ENCODE results near the gene MLLT1.

MLLT1 gene

DNA sequence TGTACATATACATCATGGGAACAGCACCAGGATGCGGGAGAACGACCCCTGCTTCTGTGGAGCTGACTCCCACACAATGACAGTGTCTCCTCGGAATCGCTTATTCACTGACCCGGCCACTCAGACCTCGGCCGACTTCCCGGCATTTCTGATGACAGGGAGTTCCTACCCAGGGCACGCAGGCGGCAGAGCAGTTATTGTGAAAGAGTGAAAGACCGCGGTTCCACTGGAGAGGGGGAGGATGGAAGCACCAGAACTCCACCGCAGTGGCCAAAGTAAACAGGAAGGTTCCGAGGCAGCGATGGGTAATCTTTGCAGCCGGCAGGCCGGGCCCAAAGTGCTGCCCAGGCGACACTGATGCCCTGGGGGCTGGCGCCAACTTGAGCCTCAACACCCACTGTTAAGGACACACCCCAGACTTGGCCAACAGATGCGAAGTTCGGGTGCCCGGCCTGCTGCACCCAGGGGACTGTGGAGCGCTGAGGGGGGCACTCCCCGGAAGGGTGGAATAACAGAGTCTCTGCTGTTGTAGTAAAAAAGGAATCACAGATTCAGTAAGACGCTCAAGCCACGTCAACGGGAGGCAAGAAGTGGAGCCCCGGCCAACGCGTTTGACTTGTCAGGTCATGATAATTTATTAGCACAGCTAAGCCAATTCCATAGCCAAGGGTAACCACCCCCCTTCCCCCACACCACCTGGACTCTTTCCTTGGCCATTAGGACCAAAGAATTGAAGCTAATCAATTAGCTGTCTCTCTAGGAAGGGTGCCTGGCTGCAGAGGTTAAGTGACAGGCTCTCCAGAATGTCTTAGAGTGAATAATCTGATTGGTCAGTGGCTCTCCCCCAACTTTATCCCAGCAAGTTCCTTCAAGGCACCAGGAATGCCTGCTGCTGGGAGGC lies 5.8 kb downstream of the MLLT1 start:
- no peak for DNase-seq

DNA sequence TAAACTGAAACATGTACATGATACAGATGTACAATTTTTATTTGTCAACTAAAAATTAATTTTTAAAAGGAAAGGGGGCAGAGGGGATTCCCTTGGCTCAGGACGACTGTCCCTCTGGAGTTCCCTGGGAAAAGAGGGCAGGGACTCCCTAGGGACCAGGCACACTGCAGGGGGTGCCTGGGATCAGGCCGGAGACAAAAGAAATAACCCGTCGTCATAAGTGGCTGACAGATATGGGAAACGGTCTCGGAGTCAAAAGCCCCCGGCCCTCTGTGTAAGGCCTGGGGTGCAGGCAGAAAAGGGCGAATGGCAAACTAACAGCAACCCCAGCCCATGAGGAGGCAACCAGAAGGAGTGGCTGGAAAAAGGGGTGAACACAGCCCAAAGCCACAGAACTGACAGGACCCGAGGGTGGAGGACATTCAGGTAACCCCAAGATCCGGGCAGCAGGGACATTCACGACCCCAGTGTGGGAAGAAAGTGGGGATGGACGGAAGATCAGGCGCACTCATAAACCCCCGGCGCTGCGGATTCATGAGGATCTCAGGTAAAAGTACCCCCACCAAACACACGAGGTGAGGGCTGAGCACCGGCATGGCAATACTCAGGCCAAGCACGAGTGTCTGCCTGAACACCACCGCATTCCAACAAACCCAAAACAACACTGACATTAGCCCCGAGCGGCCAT lies 6.7 kb downstream of the MLLT1 start:
- DNase-seq, result no peak

DNA sequence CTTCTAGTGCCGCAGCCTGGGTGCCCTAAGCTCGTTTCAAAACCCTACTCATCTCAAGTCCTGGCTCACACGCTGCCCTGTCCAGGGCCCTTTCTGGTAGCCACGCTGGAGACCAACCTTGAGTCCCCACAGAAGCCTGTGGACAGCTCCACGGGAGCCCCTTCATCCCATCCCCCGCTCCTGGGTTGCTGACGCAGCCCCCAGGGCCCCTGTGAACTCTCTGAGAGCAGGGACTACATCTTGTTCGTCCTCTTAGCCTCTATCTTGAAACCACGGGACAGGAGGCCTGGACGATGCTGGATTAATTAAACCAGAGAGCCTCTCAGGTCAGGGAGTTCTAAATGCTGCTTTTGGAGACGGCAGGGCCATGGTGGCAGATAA lies 7.4 kb downstream of the MLLT1 start:
- no peak for DNase-seq

DNA sequence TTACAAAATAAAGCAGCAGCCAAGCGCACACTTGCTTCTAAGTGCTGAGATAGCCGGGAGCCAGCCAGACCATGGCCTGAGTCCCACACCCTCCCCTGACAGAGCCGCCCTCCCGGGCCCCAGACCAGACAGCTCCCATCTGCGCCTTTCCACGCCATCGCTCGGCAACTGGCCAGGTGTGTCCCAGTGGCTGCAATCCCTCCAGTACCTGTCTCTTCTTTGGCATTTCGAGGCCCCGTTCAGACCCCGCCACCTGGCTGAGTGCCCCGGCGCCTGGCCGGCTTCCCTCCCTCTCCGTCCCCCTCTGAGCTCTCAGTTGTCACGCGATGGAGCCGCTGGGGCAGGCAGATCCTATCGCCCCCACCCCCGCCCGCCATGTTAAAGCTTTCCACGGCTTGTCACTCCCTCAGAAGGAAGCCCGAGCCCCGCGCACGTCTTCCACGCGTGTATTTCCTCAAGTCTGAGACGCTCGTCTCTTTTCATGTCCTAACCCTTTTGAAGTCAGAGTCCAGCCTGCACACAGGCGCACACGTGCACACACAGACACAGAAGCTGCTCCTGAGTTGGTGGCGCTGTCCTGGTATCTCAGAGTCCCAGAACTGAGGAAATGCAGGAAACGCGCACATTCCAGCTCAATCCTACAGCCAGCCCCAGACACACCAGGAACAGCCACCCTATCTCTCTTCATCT lies 7.9 kb downstream of the MLLT1 start:
- no peak for DNase-seq

DNA sequence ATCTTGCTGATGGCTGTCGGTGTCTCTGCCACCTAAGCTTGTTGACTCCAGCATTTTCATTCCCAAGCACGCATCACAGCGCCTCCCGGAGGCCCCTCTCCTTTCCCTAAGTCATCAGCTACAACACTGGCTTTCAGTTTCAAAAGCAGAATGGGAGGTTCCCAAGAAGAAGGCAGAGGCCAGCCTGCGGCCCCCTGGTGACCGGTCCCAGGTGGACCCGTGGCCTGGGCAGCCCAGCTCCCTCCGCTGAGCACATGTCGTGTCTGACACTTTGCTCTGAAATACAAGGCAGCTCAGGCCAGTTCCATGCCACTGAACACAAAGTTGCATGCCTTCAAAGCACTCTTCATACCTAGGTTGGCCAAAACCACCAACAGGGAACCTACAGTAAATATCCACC lies 8.5 kb downstream of the MLLT1 start:
- DNase-seq, result no peak

DNA sequence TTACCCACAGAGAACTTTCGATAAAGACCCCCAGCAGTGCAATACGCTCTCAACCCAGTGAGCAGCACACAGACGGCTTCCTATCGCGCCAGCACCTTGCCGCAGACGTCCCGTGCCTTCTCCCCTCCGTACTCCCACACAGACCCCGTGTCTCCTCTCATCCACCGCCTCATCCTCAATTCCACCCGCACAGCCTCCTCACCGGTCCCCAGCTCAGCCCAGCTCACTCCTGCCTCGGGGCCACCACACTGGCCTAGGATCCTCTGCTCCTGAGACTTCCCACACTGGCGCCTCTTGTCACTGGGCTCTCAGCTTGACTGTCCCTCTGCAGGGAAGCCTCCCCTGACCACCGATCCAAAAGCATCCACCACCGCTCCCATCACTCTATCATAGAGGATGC lies 9.0 kb downstream of the MLLT1 start:
- no peak for DNase-seq

DNA sequence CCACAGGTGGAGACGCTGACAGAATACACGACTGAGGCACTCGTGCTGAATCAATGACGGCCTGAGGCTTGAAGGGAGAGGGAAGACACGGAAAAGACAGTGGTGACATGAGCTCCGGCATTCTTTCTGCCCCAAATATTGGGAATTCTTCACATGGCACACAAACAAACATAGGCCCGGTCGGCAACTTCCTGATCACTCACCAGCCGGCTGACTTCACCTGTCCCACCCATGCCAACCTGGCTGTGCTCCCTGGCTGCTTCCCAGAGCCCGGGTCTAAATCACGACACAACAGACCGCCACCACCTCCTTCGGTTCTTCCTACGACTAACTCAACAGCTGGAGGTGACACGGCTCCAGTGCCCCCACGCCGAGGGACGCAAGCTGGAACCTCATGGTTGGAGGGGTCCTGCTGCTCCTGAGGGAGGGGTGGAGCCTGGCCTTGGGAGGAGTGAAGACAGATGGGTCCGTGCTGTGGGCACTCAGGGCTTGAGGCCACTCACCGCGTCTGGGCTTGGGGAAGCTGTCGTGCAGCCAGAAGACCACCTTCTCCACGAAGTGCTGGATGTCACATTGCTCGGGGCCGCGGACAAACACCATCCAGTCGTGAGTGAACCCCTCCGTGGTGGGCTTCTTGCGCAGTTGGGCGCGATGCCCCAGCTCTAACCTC lies 9.6 kb downstream of the MLLT1 start:
- DNase-seq, result no peak

DNA sequence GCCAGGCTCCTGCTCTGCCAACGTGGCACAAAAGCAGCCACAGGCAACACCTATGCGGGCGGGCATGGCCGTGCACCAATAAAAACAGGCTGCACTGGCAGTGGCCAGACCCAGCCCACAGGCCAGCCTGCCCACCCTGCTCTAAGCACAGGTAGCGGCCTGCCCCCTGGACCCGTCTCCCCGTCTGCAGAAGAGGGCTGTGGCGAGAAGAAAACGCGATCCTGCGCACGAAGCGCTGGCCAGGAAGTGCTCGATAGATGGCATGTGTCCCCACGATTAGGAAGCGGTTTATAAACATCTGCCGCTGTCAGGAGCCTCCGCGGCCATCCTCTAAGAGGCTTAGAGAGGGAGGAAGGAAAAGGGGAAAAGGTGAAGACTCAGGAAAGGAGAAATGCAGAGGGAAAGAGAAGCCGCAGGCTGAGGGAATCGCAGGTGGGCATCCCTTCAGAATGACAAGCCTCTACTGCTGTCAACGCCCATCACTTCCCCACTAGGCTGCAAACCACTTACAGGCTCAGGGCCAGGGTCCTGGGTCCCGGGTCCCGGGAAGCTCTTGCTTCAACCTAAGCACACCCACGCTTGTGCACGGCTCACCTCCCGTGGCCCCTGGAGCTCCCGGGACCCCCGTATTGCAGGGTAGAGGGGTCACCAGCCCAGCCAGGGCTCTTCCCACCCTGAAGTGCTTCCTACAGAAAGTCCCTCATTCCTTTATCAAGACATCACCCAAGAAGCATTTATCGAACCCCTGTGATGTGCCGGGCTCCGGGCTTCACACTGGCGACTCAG lies 10.5 kb downstream of the MLLT1 start:
- DNase-seq, result no peak

DNA sequence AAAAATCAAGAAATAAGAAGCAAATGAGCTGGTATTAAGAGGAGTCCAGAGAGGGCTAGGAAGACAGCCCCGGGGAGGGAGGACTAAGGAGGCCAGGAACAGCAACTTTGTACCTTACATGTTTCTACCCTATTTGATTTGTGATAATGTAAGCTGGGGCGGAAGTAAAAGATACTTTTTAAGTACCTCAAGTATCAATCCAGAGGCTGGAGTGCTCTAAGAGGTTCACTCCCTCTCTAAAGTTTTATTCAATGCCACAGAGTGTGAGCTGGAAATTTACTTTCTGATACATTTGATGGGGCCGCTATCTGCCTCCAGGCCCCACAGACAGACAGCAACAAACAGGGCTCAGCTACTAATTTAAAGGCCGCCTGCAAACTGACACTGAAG lies 11.4 kb downstream of the MLLT1 start:
- DNase-seq, result no peak

DNA sequence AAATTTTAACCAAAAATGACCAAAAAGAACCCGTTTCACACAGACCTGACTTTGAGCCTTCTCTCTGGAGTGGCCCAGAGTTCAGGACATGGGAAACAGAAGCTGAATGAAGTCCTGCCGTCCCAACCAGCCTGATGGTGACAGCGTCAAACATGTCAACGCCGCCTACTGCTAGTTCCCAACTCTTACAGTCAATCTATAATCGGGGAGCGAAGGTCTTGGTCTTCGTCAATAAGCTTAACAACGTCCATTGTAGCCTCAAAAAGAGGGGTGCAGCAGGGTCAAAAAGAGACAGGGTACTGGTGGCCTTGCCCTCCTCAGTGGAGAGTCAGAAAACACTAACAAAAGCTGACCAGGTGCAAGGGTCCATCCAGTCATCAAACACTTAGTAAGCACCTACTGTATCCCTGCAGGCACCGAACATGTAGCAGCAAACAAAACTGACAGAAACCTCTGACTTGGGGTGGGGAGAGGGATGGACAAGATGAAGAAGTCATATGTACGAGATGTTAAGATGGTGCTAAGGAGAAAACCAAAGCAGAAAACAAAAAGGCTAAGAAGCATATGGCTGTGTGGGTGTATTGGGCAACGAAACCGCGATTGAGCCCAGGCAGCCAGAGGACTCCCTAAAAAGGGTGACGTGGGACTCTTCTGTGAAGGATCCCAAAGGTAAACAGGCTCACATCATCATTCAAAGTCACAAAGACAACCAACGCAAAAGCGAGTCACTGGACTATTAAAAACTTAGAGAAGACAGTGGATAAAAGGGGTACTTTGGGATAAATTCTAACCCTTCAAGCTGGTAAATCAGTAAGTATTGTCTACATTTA lies 12.0 kb downstream of the MLLT1 start:
- no peak for DNase-seq

DNA sequence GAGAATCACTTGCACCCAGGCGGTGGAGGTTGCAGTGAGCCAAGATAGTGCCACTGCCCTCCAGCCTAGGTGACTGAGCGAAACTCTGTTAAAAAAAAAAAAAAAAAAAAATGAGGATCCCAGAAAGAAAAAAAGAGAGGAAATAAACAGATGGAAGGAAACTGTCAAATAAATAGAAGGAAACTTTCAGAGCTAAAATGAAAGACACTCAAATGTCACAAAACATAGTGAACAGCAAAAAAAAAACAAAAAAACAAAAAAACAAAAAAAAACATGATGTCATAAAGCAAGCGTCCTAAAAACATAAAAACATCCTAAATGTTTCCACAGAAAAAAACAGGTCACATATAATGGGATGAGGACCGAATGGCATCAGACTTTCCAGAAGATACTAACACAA lies 15.0 kb downstream of the MLLT1 start:
- DNase-seq, result no peak

DNA sequence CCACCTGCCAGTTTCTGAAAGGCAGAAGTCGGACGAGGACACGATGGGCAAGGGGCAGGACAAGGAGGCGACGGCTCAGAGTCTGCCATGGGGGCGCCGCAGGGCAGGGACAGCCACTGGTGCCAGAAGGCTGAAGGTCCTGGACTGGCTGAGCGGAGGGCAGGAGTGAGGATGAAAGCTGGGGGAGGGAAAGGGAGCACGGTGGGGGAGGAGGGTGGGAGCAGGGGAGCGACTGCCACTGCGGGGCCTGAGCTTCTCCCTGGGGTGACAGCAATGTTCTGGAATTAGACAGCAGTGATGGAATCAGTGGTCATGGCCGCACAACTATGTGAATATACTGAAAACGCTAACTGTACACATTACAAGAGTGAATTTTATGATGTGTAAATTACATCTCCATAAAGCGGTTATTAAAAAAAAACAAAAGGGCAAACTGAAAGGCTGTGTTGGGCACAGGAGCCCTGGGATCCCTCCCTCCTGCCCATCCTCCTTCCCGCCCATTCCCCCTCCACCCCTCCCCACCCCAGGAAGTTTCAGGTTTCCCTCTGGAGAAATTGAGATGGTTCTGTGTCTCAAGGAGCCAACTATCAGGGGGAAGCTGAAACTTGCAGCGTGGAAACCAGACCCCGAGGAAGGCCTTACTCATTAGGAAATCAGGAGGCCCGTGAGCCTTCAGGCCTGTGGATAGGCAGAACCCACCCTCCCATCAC lies 15.9 kb downstream of the MLLT1 start:
- no peak for DNase-seq

DNA sequence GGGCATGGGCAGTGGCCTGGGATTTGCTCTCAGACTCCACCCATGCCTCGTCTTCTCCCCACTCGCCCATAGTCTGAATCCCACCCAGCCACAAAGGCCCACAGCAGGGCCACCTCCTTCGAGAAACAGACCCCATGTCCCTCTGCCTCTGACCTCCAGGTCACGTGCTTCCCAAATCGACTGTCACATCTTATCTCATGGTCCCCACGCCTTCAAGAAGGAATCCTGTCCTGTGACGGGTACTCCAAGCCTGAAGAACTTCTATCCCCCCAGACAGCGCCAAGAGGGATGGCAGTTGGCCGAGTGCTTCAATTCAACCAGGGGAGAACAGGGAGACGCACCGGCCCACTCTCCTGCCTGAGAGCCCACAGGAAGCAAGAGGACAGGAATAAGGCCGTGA lies 16.5 kb downstream of the MLLT1 start:
- DNase-seq, result no peak

DNA sequence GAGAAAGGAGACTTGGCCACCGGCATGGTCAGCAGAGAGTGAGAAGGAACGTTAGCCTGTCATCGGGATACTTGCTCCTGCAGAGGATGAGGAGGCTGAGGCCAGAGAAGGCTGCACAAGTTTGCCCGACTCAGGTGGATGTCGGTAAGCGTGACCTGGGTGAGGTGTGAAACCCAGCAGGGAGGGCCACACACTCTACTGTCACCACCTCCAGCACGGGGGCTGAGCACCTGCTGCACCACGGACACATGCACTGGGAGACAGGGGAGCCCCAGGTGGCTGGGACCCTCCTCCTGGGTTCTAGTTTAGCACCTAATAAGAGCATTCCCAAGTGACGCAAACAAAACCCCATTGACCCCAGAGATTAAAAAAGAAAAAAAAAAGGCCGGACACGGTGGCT lies 17.3 kb downstream of the MLLT1 start:
- DNase-seq, result no peak

DNA sequence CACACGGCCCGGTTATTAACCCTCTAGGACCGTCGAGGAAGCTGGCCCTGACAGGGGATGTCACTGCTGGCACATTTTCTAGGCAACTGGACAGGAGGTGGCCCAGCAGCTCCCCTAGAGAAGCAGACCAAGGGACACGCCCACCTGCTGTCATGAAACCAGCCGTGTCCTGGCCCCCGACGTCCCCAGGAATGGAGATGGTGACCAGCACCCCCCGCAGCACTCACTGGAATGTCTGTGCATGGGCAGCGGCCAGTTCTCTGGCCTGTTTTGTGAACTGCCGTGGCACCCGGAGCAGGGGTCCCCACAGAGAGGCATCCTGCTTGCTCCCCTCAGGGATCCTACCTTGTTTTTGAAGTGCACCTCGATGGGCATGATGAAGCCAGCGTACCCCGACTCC lies 17.9 kb downstream of the MLLT1 start:
- no peak for DNase-seq

DNA sequence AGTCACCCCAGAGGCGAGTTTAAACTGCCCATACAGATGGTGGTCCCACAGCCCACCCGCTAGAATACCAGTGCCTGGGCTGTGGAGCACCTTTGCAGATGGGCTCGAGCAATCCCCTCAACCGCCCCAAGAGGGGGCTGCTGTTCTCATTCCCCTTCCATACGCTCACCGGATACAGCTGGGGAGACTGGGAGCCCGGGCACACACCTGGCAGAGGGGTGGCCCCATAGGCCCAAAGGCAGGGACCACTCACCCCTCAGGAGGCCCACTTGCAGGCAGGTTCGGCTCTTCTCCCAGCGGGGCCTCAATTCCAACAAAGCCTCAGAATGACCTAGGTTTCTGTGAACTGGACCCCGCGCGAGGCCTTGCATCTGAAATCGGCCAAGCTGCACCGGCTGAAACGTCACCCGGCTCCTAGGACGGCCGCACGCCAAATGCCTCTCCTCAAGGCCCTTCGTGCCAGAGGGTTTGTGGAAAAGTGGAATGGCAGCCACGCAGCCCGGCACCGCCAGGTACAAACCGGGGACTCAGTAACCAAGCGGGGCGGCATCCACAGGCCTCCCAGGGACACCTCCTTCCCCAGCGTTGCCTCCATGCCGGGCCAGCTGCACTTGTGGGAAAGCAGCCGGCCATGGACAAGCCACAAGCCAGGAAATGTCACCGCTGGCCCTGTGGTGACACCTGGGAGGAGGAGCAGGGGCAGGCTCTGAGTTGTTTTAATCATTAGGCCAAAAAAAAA lies 18.7 kb downstream of the MLLT1 start:
- DNase-seq, result peak in 1 of 4 experiments; percentile 27

DNA sequence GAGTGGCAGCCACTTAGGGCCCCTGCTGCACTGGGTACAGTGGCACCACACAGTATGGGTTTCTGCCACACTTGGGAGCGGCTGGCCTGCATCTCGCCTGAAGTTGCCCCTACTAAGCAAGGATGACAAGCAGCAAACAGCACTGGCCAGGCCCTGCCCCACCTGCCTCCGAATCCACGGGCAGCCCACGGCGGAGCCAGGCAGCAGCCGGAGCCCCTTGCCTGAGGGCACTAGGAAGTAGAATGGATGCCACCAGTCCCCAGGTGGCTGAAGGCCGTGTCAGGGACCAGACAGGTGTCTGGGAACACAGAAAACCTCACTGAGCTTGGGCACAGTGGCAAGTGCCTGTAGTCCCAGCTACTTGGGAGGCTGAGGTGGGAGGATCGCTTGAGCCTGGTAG lies 19.4 kb downstream of the MLLT1 start:
- DNase-seq, result no peak

DNA sequence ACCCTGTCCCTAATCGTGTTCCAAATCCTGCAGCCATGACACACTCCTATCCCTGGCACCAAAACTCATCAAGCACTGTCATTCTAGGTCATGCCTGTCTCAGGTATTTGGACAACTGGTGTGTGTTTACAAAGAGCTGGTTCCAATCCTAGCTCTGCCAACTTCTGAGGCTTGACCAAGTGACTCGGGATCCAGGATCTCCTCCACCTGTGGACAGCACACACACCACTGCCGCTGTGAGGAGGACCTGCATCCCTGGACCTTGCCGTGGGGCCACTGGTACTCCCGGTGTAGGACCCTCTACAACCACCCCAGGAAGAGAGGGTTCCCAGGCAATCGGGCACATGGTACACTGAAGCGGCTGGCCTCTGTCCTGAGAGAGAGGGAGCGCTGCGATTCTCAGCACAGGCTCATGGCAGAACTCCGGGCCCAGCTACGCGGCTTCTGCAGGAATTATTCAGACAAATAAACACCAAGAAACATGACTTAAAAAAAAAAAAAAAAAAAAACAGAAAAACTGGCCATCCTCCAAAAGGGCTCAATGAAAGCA lies 20.4 kb downstream of the MLLT1 start:
- DNase-seq, result no peak

DNA sequence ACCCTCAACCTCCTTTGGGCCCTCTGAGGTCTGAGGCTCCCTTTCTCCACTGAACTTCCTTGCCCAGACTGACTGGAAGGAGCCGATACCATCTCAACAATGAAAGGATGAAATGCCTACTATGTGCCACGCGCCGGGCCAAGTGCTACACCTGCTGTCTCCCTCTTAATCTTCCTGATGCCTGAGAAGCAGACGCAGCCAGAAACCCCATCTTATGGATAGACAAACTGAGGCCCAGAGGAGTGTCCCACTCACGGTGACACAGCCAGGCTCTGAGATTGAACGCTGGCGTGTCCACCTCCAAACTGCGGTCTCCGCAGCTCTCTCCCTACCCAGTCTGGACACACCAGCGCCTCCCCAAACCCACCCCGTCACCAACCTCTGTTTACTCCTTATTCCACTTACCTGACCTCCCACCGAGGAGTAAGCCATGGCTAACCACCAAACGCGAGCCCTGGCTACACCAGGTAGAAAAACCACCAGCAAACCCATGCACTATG lies 20.9 kb downstream of the MLLT1 start:
- DNase-seq, result no peak
